Endothelial cell (in vitro differentiated cells): Measurements from ENCODE around the gene CLC. TPM values are rescaled to one million over a fixed set of nuclear protein-coding genes. Genes with fewer than 3 reads are reported as not detected.

Source experiments
- DNase-seq: peaks from one replicate; pipeline ENCODE4 v3.0.0; 2021; ENCODE audit warnings: low spot score
- H3K27ac Mint-ChIP-seq: one replicate; pipeline ENCODE4 v1.8.0; 2021; ENCODE audit warnings: mixed read lengths, inconsistent platforms; ENCODE audit not compliant: unreplicated experiment
- H3K27me3 Mint-ChIP-seq: one replicate; pipeline ENCODE4 v1.8.0; 2021; ENCODE audit warnings: mild to moderate bottlenecking, moderate library complexity, mixed read lengths, inconsistent platforms; ENCODE audit not compliant: unreplicated experiment
- H3K36me3 Mint-ChIP-seq: one replicate; pipeline ENCODE4 v1.8.0; 2021; ENCODE audit warnings: mild to moderate bottlenecking, low read depth, mixed read lengths, inconsistent platforms; ENCODE audit not compliant: unreplicated experiment
- H3K4me1 Mint-ChIP-seq: one replicate; pipeline ENCODE4 v1.8.0; 2021; ENCODE audit warnings: mild to moderate bottlenecking, mixed read lengths, inconsistent platforms; ENCODE audit not compliant: unreplicated experiment
- H3K4me3 Mint-ChIP-seq: one replicate; pipeline ENCODE4 v1.8.0; 2021; ENCODE audit warnings: mild to moderate bottlenecking, mixed read lengths, inconsistent platforms; ENCODE audit not compliant: unreplicated experiment
- H3K9me3 Mint-ChIP-seq: one replicate; pipeline ENCODE4 v1.8.0; 2021; ENCODE audit warnings: mixed read lengths, inconsistent platforms; ENCODE audit not compliant: unreplicated experiment
- CTCF ChIP-seq: fragments of 200-600 bp; sonication (generic); IDR thresholded peaks from one replicate; pipeline ENCODE4 v1.5.0; 2021; ENCODE audit warnings: antibody characterized with exemption; ENCODE audit not compliant: unreplicated experiment
- total RNA-seq: library from RNA; stranded (reverse); fragmentation: NEBNext Ultra II Directional; extraction: Animal tissue kit (Norgen Biotek cat#: 25700); gene quantifications from one replicate; pipeline ENCODE4 v1.2.1, GENCODE V29; 2021; ENCODE audit not compliant: unreplicated experiment

CLC gene
- total RNA-seq, 1 donor from 2014 or later = not detected

GRCh38 chr19:39681416-39681815 lies 56.4 kb downstream of the CLC start:
- H3K36me3 Mint-ChIP-seq = no peaks in the 10 kb centered on the region
- no peak overlapping the region for H3K4me3 Mint-ChIP-seq

More at GRCh38 chr19:39681416-39681815, 56.4 kb downstream of the CLC start:
- Mint-ChIP-seq H3K4me1 (peaks cover 6% of the 10 kb centered on the region), H3K9me3 (no peaks in the 10 kb centered on the region), H3K27me3 (peaks cover 7% of the 10 kb centered on the region), H3K27ac (no peak overlapping the region)
- no peak for DNase-seq
- TF ChIP-seq CTCF = no peak

Other genes starting within 250 kb of the CLC start
- gene DLL3, start 239.1 kb downstream of the CLC start, total RNA-seq = 42.7 TPM
- gene SELENOV, start 222.9 kb downstream of the CLC start, total RNA-seq = 2.9 TPM
- 3.2 TPM for gene EID2B, start 205.2 kb downstream of the CLC start, total RNA-seq
- gene EID2, start 197.9 kb downstream of the CLC start, total RNA-seq = 19.6 TPM
- not detected for gene LGALS13, start 135.5 kb downstream of the CLC start, total RNA-seq
- gene LGALS16, start 82.1 kb downstream of the CLC start, total RNA-seq = not detected
- gene LGALS14, start 33.5 kb downstream of the CLC start, total RNA-seq = not detected
- gene LEUTX, start 40.8 kb upstream of the CLC start, total RNA-seq = not detected
- gene DYRK1B, start 96.1 kb upstream of the CLC start, total RNA-seq = 29.5 TPM
- 271 TPM for gene FBL, start 108.3 kb upstream of the CLC start, total RNA-seq
- 1.8 TPM for gene FCGBP, start 196.6 kb upstream of the CLC start, total RNA-seq
- gene PSMC4, start 233.1 kb upstream of the CLC start, total RNA-seq = 101 TPM